Naive B cell (primary cell): ENCODE results near the gene PTPRU. TPM values are rescaled to one million over a fixed set of nuclear protein-coding genes. Genes with fewer than 3 reads are reported as not detected.
A peak's percentile ranks its signal among the peaks of the same experiment; 100 is the strongest.

ENCODE experiments used
- ATAC-seq, 2 donors: fragments of 150-1000 bp; cut with Tn5 transposase; 2 replicates each; pipeline ENCODE4 v1.10.0; 2021; ENCODE audit warnings: low read depth in 2 of 2, mild to moderate bottlenecking in 2 of 2, moderate library complexity in 2 of 2
- DNase-seq: peaks from one replicate; pipeline ENCODE4 v3.0.0; 2022
- H3K27ac Mint-ChIP-seq, 6 donors: one replicate each; pipeline ENCODE4 v1.8.0; 2020 to 2022; ENCODE audit warnings: mild to moderate bottlenecking in 6 of 6, mixed read lengths in 6 of 6, moderate library complexity in 5 of 6, inconsistent platforms in 2 of 6
- H3K27me3 Mint-ChIP-seq, 3 donors: one replicate each; pipeline ENCODE4 v1.8.0; 2021 to 2022; ENCODE audit warnings: mixed read lengths in 3 of 3, mild to moderate bottlenecking in 1 of 3
- H3K36me3 Mint-ChIP-seq, 2 donors: one replicate each; pipeline ENCODE4 v1.8.0; 2020 to 2022; ENCODE audit warnings: mixed read lengths in 2 of 2, inconsistent platforms in 1 of 2, mild to moderate bottlenecking in 1 of 2
- H3K4me1 Mint-ChIP-seq, 3 donors: one replicate each; pipeline ENCODE4 v1.8.0; 2020 to 2022; ENCODE audit warnings: mixed read lengths in 3 of 3, inconsistent platforms in 1 of 3, mild to moderate bottlenecking in 1 of 3, moderate library complexity in 1 of 3
- H3K4me3 Mint-ChIP-seq, 8 donors: one replicate each; pipeline ENCODE4 v1.8.0; 2020 to 2022; ENCODE audit warnings: mild to moderate bottlenecking in 8 of 8, mixed read lengths in 8 of 8, moderate library complexity in 8 of 8, inconsistent platforms in 2 of 8
- H3K9me3 Mint-ChIP-seq, 7 donors: one replicate each; pipeline ENCODE4 v1.8.0; 2020 to 2022; ENCODE audit warnings: mixed read lengths in 7 of 7, mild to moderate bottlenecking in 5 of 7, inconsistent platforms in 2 of 7, moderate library complexity in 1 of 7
- polyA plus RNA-seq, 6 donors: library from polyadenylated mRNA; unstranded; fragments of 300-500 nt; fragmentation: Illumina TruSeq; gene quantifications; one replicate each; pipeline ENCODE4 v1.2.3, GENCODE V29; 2021; ENCODE audit warnings: low read depth in 6 of 6

Gene PTPRU
- polyA plus RNA-seq, 6 donors from 2014 or later: not detected

GRCh38 chr1:29360768-29361167 lies 124.4 kb downstream of the PTPRU start:
- H3K4me1 Mint-ChIP-seq: no peaks in the 10 kb centered on the region
- no peaks in the 10 kb centered on the region for H3K36me3 Mint-ChIP-seq
- ATAC-seq: no peak
- no peak overlapping the region for H3K27ac Mint-ChIP-seq
- H3K9me3 Mint-ChIP-seq: peaks cover 0 to 2% (median 0%) of the 10 kb centered on the region in 7 donors
- peaks cover 17 to 65% (median 51%) of the 10 kb centered on the region in 3 donors for H3K27me3 Mint-ChIP-seq
- no peak overlapping the region for H3K4me3 Mint-ChIP-seq
- DNase-seq: no peak

DNA sequence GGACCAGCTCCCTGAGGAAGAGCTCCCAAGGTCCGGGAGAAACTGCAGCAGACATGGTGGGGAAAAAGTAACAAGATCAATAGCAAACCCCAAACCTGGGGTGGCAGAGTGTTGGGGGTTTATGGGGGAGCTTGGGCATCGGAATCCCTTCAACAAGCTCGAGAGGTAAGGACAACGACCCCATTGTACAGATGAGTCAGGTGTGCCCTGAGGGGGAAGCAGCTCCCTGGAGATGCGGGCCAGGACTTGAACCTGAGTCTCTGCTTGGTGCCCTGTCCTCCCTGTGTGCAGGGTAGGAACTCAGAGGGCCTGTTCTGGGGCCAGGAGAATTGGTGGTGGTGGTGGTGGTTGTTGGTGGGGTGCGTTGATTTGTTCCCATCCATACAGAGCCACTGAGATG lies 125.4 kb downstream of the PTPRU start:
- H3K27ac Mint-ChIP-seq: peak overlapping the region in 1 of 6 donors; percentile 1
- no peak for DNase-seq
- H3K36me3 Mint-ChIP-seq: no peaks in the 10 kb centered on the region
- H3K4me1 Mint-ChIP-seq: no peaks in the 10 kb centered on the region
- H3K4me3 Mint-ChIP-seq: no peak overlapping the region
- ATAC-seq: no peak
- H3K9me3 Mint-ChIP-seq: peaks cover 0 to 4% (median 0%) of the 10 kb centered on the region in 7 donors
- H3K27me3 Mint-ChIP-seq: peaks cover 17 to 58% (median 45%) of the 10 kb centered on the region in 3 donors

- peaks cover 17 to 55% (median 43%) of the 10 kb centered on the region in 3 donors for H3K27me3 Mint-ChIP-seq
- no peak overlapping the region for H3K4me3 Mint-ChIP-seq
- ATAC-seq: no peak
- no peaks in the 10 kb centered on the region for H3K4me1 Mint-ChIP-seq
- no peaks in the 10 kb centered on the region for H3K36me3 Mint-ChIP-seq
- peaks cover 0 to 4% (median 0%) of the 10 kb centered on the region in 7 donors for H3K9me3 Mint-ChIP-seq
- H3K27ac Mint-ChIP-seq: no peak overlapping the region
- no peak for DNase-seq
These were observed 125.8 kb downstream of the PTPRU start for GRCh38 chr1:29362116-29362515.

- Mint-ChIP-seq H3K9me3 (peaks cover 0 to 4% (median 0%) of the 10 kb centered on the region in 7 donors), H3K27me3 (peaks cover 17 to 52% (median 40%) of the 10 kb centered on the region in 3 donors), H3K4me3 (no peak overlapping the region), H3K36me3 (no peaks in the 10 kb centered on the region), H3K27ac (no peak overlapping the region), H3K4me1 (no peaks in the 10 kb centered on the region)
- no peak for ATAC-seq
- no peak for DNase-seq
These were observed 126.4 kb downstream of the PTPRU start for GRCh38 chr1:29362764-29363163.

DNA sequence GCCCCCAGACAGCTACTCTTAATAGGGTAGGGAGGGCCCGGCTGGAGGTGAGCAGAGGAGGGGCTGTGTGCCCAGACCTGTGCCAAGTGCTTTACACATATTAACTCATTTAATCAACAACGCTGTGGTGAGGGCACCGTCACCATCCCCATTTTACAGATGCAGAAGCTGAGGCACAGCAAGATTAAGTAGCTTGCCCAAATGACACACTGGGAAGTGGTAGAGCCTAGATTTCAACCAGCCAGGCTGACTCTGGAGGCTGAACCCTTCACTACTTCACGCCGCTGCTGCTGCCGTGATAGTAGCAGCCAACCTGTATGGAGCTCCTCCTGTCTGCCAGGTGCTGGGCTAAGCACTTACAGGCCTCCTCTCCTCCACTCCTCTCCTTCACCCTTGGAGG lies 127.2 kb downstream of the PTPRU start:
- H3K27me3 Mint-ChIP-seq: peaks cover 13 to 57% (median 48%) of the 10 kb centered on the region in 3 donors
- H3K9me3 Mint-ChIP-seq: peaks cover 0 to 7% (median 6%) of the 10 kb centered on the region in 7 donors
- H3K36me3 Mint-ChIP-seq: peaks cover 0 to 6% of the 10 kb centered on the region in 2 donors
- ATAC-seq: no peak
- DNase-seq: no peak
- H3K4me3 Mint-ChIP-seq: no peak overlapping the region
- H3K4me1 Mint-ChIP-seq: no peaks in the 10 kb centered on the region
- no peak overlapping the region for H3K27ac Mint-ChIP-seq

DNA sequence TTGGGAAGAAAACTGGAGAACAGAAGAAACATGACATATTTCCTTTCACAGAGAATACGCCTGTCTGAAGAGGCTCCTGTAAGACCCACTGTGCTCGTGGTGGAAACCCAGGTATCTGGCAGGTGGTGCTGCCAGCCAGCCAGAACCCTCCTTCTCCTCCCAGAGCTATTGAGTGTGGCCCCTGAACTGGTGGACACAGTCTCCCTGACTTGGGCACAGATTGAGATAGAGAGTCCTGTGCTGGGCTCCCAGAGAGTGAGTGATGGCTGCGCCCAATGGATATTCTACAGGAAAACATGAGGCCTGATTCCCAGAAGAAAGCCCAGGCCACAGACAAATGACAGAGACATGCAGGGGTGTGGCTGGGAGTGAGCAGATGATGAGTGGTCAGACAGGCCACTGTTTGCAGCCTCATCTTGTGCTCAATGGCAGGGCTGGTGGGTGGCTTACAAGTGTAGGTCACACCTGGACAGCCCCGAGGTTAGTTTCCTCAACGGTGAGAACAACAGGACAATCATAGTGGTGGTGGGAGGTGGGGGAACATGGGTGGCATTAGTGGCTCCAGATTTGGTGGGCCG lies 127.9 kb downstream of the PTPRU start:
- peaks cover 0 to 10% (median 8%) of the 10 kb centered on the region in 7 donors for H3K9me3 Mint-ChIP-seq
- peaks cover 0 to 10% of the 10 kb centered on the region in 2 donors for H3K36me3 Mint-ChIP-seq
- H3K4me1 Mint-ChIP-seq: no peaks in the 10 kb centered on the region
- no peak overlapping the region for H3K4me3 Mint-ChIP-seq
- H3K27me3 Mint-ChIP-seq: peaks cover 9 to 55% (median 51%) of the 10 kb centered on the region in 3 donors
- no peak overlapping the region for H3K27ac Mint-ChIP-seq
- DNase-seq (no peak), ATAC-seq (no peak)

- no peak overlapping the region for H3K4me3 Mint-ChIP-seq
- H3K4me1 Mint-ChIP-seq: peaks cover 0 to 5% (median 4%) of the 10 kb centered on the region in 3 donors
- ATAC-seq: no peak
- peaks cover 2 to 11% (median 9%) of the 10 kb centered on the region in 7 donors for H3K9me3 Mint-ChIP-seq
- H3K27me3 Mint-ChIP-seq: peaks cover 9 to 54% (median 54%) of the 10 kb centered on the region in 3 donors
- DNase-seq: no peak
- peaks cover 0 to 10% of the 10 kb centered on the region in 2 donors for H3K36me3 Mint-ChIP-seq
- H3K27ac Mint-ChIP-seq: no peak overlapping the region
These were observed 129.8 kb downstream of the PTPRU start for GRCh38 chr1:29365906-29366670.

GRCh38 chr1:29368936-29369932 lies 132.9 kb downstream of the PTPRU start:
- Mint-ChIP-seq H3K9me3 (peaks cover 2 to 11% (median 9%) of the 10 kb centered on the region in 7 donors), H3K27me3 (peaks cover 9 to 46% (median 36%) of the 10 kb centered on the region in 3 donors), H3K4me1 (peaks cover 0 to 7% (median 7%) of the 10 kb centered on the region in 3 donors), H3K27ac (no peak overlapping the region), H3K36me3 (peaks cover 0 to 10% of the 10 kb centered on the region in 2 donors), H3K4me3 (no peak overlapping the region)
- DNase-seq (no peak), ATAC-seq (no peak)

DNA sequence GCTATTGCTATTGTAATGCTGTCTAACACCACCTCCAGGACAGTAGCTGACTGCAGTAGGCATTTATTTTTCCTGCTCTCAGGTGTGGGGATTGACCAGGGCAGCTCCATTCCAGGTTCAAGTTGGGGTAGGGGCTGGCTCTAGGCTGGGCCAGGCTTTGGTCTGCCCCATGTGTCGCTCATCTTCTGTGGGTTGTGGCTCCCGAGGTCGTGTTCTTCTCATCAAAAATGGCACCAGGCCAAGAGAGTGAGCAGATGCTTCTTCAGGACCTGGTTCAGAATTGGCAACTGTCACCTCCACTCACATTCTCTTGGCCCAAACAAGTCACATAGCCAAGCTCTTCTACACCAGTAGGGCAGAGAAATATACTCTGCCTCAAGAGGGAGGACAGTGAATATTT lies 133.7 kb downstream of the PTPRU start:
- no peak overlapping the region for H3K27ac Mint-ChIP-seq
- H3K36me3 Mint-ChIP-seq: peaks cover 0 to 10% of the 10 kb centered on the region in 2 donors
- peaks cover 4 to 11% (median 9%) of the 10 kb centered on the region in 7 donors for H3K9me3 Mint-ChIP-seq
- peaks cover 0 to 7% (median 7%) of the 10 kb centered on the region in 3 donors for H3K4me1 Mint-ChIP-seq
- DNase-seq (no peak), ATAC-seq (no peak)
- H3K4me3 Mint-ChIP-seq: no peak overlapping the region
- peaks cover 12 to 51% (median 38%) of the 10 kb centered on the region in 3 donors for H3K27me3 Mint-ChIP-seq

DNA sequence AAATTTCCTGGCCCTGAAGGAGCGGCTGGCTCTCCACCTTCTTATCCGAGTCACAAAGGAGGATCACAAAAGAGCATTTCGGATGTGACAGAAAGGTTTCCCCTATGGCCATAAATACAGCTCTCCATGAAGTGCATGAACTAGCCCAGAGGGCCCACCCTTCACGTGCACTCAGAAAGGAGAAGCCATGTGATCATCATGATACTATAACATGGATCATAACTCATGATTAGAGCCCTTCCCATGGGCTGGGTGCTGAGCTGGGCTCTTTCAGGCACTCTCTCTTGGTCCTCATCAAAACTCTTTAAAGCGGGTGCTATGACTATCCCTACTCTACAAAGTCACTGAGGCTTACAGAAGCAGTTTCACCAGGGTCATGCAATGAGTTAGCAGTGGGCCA lies 135.0 kb downstream of the PTPRU start:
- Mint-ChIP-seq H3K27me3 (peaks cover 11 to 58% (median 44%) of the 10 kb centered on the region in 3 donors), H3K4me3 (no peak overlapping the region), H3K27ac (no peak overlapping the region), H3K36me3 (peaks cover 0 to 23% of the 10 kb centered on the region in 2 donors), H3K4me1 (peaks cover 0 to 7% (median 7%) of the 10 kb centered on the region in 3 donors), H3K9me3 (peaks cover 7 to 23% (median 16%) of the 10 kb centered on the region in 7 donors)
- ATAC-seq: no peak
- DNase-seq: no peak

DNA sequence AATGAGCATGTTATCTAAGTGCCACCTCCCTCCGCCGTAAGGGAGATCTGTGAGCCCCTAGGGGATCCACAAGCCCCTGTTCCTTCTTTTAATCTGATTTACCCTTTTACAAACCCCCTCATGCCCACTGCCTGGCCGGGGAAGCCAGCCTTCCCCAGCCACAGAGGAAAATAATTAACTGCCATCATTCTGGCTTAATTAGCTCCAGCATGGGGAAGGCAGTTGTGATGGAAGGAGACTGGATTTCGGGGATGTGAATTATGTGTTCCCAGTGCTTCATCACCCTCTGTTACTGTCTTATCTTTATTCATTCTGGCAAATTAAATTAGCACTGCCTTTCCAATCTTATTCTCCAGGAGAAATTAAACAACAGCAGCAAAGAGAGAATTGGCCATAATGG lies 135.8 kb downstream of the PTPRU start:
- peaks cover 0 to 7% (median 7%) of the 10 kb centered on the region in 3 donors for H3K4me1 Mint-ChIP-seq
- ATAC-seq: no peak
- no peak overlapping the region for H3K27ac Mint-ChIP-seq
- peaks cover 16 to 65% (median 51%) of the 10 kb centered on the region in 3 donors for H3K27me3 Mint-ChIP-seq
- no peak for DNase-seq
- no peak overlapping the region for H3K4me3 Mint-ChIP-seq
- peaks cover 14 to 27% (median 16%) of the 10 kb centered on the region in 7 donors for H3K9me3 Mint-ChIP-seq
- H3K36me3 Mint-ChIP-seq: peaks cover 0 to 28% of the 10 kb centered on the region in 2 donors
